ENCODE measurements around the gene TMC6. TPM values are rescaled to one million over a fixed set of nuclear protein-coding genes. Genes with fewer than 3 reads are reported as not detected.
A peak's percentile ranks its signal among the peaks of the same experiment; 100 is the strongest.

TMC6 gene
- total RNA-seq, 4 donors from 2014 or later = 21.8 to 72.8 (median 51.3) TPM

DNA sequence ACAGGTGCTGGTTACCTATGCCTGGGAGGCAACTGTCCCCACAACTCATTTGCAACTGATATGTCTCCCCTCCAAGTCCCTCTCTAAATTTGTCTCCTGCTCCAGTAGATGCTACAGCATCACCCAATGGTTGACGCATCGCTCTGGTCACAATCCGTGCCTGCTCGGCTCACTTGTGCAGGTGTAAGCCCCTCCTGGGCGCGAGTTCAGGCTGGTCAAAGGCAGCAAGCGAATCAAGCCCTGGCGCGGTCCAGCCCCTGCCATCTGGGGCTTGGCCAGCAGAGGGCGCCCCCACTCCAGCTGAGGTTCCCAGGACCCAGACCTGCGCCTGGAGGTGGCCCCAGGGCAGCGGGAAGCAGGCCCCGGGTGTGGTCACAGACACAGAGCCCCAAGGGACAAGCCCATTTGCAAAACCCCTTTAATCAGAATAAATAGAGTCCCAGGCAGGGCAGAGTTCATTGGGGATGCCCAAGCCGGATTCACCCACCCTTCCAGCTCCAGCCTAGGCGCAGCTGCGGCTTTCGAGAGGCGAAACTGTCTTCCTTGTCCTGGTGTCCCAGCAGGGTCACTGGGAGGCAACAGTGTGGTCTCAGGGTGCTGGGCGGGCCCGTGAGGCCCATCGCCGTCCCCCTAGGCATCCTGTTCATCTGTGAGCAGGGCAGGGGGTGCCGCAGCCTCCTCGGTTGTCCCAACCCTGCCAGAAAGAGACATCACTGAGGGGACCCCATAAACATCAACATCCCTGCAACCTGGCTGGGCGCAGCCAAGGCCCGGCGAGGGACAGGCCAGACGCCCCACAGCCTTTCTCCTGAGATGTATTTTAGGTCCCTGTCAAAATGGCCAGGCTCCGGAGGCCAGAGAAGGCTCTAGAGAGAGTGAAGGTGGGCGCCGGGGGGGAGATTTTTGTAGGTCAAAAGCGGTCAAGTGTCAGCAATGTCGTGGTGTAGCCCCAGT is 15.8 kb downstream of the TMC6 start:
- TF ChIP-seq, protein P1, sequence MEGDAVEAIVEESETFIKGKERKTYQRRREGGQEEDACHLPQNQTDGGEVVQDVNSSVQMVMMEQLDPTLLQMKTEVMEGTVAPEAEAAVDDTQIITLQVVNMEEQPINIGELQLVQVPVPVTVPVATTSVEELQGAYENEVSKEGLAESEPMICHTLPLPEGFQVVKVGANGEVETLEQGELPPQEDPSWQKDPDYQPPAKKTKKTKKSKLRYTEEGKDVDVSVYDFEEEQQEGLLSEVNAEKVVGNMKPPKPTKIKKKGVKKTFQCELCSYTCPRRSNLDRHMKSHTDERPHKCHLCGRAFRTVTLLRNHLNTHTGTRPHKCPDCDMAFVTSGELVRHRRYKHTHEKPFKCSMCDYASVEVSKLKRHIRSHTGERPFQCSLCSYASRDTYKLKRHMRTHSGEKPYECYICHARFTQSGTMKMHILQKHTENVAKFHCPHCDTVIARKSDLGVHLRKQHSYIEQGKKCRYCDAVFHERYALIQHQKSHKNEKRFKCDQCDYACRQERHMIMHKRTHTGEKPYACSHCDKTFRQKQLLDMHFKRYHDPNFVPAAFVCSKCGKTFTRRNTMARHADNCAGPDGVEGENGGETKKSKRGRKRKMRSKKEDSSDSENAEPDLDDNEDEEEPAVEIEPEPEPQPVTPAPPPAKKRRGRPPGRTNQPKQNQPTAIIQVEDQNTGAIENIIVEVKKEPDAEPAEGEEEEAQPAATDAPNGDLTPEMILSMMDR (IDR thresholded peaks at IDR 0.05) = peak in 2 of 3 donors; percentile 59 to 78
- ATAC-seq (ENCODE audit: low FRiP score) = peak; percentile 51
- DNase-seq (ENCODE audit: low spot score) = peak; percentile 79

DNA sequence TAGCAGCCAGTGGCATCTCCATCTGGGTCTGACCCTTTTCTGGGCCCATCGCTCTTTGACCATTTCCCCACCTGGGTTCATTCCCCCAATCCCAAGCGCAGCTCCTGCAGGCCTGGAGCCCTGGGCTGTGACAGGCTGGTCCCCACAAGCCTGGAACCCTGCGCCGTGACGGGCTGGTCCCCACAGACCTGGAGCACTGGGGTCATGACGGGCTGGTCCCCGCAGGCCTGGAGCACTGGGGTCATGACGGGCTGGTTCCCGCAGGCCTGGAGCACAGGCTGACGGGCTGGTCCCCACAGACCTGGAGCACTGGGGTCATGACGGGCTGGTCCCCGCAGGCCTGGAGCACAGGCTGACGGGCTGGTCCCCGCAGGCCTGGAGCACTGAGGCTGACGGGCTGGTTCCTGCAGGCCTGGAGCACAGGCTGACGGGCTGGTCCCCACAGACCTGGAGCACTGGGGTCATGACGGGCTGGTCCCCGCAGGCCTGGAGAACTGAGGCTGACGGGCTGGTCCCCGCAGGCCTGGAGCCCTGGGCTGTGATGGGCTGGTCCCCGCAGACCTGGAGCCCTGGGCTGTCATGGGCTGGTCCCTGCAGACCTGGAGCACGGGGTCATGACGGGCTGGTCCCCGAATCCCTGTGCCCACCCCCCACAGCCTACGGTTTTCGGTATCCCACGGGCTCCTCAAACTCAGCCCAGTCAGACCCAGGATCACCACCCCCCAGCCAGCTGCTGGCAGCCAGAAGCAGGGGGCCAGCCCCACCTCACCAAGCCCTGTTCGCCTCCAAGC is 16.6 kb downstream of the TMC6 start:
- ATAC-seq (ENCODE audit: low FRiP score) (no peak), DNase-seq (ENCODE audit: low spot score) (no peak)
- TF ChIP-seq, protein P1 (IDR thresholded peaks at IDR 0.05) = no peak

DNA sequence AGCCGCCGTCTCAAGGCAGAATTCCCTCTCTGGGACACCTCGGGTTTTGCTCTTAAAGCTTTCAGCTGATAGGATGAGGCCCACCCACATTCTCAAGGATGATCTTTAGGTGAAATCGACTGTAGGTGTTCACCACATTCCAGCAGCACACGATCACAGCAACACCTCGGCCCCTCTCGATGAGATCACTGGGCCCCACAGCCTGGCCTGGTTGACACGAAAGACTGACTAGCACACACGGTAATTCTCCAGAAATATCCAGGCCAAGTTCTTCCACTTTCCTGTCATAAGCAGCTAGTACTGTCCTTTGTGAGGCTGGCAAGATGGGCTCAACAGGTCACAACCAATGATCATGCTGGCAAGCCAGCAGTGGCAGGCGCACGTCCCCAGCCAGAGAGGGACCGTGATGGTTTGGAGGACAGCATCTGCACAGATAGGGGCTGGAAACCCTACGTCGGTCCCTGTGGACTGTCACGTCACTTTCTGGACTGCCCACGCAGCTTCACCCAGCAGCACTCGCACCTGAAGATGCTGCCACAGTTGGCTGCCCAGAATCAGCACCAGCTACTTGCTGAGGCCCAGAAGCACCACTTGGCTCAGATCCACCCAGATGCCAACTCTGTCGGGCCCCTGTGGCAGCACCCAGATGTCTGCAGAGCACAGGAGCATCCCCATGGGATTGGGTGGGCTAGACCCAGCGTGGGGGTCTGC is 17.4 kb downstream of the TMC6 start:
- no peak for ATAC-seq (ENCODE audit: low FRiP score)
- TF ChIP-seq, protein P1 (IDR thresholded peaks at IDR 0.05) = no peak
- DNase-seq (ENCODE audit: low spot score) = no peak

DNA sequence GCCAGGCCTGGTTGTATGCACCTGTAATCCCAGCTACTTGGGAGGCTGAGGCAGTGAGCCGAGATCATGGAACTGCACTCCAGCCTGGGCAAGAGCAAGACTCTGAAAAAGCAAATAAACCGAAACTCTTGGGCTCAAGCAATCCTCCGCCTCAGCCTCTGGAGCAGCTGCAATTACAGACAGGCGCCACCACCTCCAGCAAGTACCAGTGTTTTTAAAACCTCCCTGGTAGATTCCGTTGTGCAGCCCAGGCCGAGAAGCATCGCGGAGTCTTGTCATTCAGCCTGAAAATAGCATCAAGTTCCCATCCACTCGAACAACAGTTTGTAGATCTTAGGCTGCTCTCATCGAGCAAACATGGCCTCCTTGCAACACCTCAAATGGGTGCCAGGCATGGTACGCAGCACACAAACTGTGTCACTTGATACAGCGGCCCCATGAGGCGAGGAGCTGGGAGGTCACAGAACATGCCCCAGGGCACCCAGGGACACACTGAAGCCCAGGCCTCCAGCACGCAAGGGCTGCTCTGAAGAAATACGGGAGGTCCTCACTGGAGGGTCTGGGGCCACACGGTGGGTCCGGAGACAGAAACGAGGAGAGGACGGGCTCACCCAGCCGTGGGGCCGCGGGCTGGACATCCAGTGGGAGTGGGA is 18.1 kb downstream of the TMC6 start:
- ATAC-seq (ENCODE audit: low FRiP score) (no peak), DNase-seq (ENCODE audit: low spot score) (no peak)
- TF ChIP-seq, protein P1 (IDR thresholded peaks at IDR 0.05) = no peak

DNA sequence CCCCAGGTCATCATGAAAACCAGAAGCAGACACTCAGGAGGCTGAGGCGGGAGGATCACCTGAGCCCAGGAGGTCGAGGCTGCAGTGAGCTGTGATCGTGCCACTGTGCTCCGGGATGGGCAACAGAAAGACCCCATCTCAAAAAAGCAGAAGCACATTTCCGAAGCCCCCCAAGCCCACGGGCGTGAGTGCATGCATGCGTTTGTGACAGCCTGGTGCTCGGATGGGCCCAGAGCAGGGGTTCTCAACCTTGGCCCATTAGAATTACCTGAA is 19.1 kb downstream of the TMC6 start:
- TF ChIP-seq, protein P1 (IDR thresholded peaks at IDR 0.05) = no peak
- ATAC-seq (ENCODE audit: low FRiP score) (no peak), DNase-seq (ENCODE audit: low spot score) (no peak)

DNA sequence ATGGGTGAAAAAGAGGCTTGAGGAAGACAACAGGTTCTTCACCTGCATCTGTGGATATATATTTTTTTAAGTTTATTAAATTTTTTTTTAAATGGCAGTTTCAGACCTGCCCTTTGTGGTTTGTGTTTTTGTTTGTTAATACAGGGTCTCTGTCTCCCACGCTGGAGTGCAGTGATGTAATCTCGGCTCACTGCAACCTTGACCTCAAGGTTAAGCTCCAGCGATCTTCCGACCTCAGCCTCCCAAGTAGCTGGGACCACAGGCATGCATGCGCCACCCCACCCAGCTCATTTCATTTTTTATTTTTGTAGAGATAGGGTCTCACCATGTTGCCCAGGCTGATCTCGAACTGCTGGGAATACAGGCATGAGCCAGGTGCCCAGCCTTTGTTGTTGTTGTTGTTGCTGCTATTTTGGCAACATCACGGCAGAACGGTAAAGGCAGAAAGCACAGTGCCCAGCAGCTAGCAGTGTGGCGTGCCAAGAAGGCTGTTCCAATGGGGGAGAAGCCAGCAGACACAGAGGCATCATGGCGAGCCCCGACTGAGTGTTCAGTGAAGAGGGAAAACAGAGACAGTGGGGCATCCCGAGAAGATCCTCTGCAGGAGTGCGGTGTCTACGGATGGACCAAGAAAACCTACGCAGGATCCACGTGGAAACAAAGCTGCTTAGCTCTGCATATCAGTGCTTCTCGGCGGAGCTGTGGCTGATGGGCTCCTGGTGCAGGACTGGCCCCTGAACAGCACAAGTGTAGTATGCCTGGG is 19.6 kb downstream of the TMC6 start:
- ATAC-seq (ENCODE audit: low FRiP score) = no peak
- no peak for DNase-seq (ENCODE audit: low spot score)

More for the DNA sequence above, 19.6 kb downstream of the TMC6 start:
- TF ChIP-seq, protein P1 (IDR thresholded peaks at IDR 0.05) = no peak

Data from omental fat pad (tissue), 4 donors.